GM21529 (cell line): ENCODE results near the gene GSDMA.

Experiments
- ATAC-seq: cut with Tn5 transposase; IDR thresholded peaks from one replicate; pipeline ENCODE4 v1.9.1; 2021; ENCODE audit not compliant: unreplicated experiment

GSDMA gene

DNA sequence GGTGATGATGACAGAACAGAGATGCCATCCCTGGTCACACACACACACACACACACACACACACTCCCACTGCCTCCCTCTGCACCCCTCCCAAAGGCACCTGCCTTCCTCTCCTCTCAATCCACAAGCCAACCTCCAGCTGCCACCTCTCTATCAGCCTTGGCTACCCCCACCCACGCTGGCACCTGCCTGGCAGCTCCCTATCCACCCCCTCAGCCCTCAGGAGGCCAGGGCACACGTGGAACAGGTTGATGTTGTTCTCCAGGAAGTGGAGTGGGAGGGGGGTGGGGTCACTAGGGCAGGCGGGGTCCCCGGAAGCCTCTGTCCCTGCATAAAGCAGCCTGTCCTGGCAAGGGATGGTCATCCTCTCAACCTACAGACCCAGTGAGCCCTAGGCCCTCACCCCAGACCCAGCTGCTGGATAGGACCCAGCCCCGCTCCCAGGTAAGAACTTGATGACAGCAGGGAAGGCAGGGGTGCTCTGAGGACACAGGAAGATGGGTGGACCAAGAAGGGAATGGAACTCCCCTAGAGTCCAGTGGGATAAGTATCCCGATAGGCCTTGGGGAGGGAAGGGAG, at the start of gene GSDMA:
Gene GSDMA (plus strand): TSS at position 363 of the 579 bp plus-strand sequence. CDS start 2,684 bp downstream, outside the sequence.
- ATAC-seq: no peak

DNA sequence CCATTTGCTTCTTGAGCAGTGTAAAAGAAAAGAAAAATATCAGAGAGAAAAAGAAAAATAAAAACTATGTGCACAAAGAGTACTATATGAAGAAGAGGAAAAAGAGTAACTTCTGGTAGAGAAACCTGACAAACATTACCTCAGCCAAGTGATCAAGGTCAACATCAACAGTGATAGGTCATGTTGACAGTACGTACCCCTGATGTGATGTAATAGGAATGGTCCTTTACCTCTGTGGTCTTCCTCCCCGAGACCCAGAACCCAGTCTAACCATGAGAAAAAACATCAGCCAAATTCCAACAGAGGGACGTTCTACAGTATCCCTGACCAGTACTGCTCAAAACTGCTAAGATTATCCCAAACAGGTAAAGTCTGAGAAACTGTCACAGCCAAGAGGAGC, 48.8 kb upstream of the GSDMA start:
- no peak for ATAC-seq

DNA sequence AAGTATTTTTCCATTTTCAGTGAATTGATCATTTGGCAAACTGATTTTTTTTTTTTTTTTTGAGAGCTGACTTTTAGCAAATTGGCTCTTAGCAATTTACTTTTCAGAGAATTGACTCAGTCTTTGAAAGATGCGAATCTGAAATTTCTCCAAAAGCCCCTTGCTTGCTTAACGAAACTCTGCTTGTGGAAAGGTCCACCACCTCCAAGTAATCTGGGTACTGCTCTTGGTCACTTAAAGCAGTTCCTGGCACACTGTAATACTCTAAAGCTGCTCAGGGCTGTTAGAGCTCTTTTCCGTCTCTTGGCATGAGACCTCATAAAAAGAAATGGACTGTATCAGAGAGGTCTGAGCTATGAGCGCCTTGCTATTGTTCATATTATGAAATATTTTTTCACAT, 47.2 kb upstream of the GSDMA start:
- ATAC-seq: no peak

- ATAC-seq: no peak
These were observed 45.9 kb upstream of the GSDMA start for GRCh38 chr17:39916918-39917317.

GRCh38 chr17:39919087-39919683, 43.6 kb upstream of the GSDMA start:
- ATAC-seq: no peak

DNA sequence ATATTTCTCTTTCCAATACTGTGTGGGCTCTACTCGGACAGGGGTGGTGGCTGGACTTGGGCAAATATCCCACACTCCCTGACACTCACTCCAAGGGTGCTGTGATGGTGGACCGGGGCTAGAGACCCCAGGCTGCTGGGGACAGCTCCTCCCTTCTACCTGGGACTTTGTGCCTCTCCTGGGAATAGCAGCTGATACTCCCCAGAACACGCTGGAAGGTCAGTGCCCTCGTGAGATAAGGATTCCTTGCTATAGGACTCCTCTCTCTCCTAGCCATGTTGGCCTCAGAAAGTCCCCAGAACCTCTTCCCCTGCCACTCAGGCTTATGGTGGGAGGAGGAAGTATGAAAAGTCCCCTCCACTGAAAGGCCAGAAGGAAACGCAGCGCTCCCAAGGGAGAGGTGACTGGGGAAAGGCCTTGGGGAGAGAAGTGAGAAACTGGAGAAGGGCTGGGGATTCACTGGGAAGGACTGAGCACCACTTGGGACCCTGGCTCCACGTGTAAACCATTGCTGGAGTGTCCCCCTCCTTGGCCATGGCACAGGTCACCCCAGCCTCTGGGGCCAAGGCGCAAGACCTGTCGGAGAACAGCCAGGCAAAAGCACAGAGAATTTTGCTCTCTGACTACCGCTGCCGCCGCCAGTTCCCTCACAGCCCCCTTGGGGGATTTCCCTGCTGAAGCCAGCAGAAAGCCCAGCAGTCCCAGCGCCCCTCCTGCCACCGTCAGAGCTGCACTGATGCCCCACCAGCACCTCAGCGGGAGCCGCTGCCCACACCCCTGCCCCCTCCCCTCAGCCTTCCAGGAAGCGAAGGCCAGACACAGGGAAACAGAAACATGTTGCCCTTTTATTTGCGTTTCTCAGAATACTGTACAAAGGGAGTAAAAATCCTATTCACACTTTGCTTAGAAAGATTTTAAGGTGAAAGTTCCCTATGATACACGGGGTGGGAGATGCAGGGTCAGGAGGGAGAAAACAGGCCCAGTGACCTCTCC, 42.3 kb upstream of the GSDMA start:
- ATAC-seq: no peak

GRCh38 chr17:39921323-39921722, 41.5 kb upstream of the GSDMA start:
- no peak for ATAC-seq

GRCh38 chr17:39922006-39922405, 40.8 kb upstream of the GSDMA start:
- no peak for ATAC-seq

DNA sequence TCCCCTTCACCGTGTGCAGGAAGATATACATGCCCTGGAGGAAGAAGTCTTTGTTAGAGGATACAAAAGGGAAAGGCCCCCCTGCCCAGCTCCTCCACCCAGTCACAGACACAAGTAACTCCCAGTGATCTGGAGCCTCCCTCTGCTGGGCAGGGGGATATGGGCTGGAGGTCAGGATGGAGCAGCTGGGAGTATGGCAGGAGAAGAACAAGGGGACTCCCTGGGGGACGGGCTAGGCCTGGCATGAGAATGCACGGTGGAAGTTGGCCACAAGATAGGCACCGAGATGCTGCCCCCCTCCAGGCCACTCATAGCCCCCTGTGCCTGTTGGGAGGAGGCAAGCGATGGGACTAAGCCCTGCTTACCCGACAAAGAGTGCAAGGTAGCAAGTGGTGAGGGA, 39.6 kb upstream of the GSDMA start:
- ATAC-seq: no peak

DNA sequence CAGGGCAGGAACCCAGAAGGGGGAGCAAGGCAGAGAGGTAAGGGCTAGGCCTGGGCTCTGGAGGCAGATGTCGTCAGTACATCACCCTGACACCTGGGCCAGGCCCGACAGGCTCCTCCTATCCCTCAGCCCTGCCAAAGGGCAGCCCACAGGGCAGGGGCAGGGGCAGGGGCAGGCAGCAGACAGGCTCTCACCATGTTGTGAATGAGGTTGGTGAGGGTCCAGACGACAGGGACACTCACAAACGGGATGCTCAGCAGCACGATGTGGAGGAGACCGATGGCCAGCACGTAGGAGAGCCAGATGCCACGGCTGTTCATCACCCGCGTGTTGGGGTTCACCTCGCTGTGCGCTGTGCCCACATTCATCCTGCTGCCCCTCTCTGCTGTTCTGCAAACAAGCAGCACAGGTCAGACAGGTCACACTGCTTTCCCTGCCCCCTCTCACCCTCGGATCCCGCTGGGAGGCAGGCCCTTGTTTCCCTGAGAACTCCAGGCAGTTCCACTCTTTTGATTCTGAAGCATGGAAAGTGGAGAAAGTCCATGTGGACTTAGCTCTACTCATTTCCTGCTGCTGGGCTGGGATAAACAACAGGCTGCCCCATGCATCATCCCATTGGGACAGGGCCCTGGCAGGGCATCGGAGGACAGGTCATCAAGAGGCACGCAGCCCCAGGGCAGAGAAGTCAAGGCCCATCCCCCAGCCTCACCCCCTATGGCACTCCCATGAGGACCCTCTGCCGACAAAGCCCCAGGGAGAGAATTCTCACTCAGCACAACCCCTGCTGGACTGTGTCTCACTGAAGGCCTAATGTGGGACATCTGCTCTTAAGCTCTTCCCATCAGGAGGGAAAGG, 38.7 kb upstream of the GSDMA start:
- no peak for ATAC-seq

- no peak for ATAC-seq
These were observed 38.1 kb upstream of the GSDMA start for GRCh38 chr17:39924691-39925055.

DNA sequence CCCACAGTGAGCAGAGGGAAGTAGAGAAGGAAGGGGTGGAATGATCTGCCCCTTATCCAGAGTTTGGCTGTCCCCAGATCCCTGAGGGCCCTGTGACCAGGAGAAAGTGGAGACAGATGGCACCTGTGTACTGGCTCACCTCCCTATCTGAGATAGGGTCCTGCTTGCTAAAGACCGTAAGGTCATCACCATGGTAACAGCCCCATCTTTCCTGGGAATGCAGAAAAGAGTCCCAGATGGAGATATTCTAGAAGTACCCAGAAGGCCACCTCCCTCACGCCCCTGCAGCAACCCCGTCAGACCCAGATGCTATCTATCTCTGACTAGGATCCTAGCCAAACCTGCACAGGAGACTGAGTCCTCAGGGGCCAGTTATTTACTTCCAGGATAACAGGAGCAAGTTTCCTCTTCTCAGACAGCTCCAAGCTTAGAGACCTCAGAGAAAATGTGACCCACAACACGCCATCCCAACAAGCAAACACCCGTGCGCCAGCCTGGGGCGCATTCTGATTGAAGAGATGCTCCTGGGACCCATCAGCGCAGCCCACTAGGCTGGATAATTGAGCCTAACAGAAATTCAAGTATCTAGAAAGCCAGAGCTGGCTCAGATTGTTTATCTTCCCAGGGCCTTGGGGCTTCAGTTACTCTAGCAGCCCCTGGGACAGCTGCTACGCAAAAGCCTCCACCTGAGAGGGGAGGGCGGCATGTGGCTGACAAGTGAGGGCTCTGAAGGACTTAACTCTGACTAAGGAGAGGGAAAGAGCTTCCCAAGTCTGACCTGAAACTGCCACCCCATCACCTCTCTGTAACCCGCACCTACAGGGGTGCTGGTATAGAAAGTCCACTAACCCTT, 37.3 kb upstream of the GSDMA start:
- no peak for ATAC-seq

GRCh38 chr17:39926135-39926587, 36.6 kb upstream of the GSDMA start:
- ATAC-seq: no peak

GRCh38 chr17:39926588-39927100, 36.2 kb upstream of the GSDMA start:
- ATAC-seq: no peak

- peak; percentile 73 for ATAC-seq
These were observed 35.5 kb upstream of the GSDMA start, which contains the start of the genes LRRC3C and ORMDL3 for GRCh38 chr17:39927101-39927928. Gene LRRC3C, plus strand, starts transcription at chr17:39927732. Its CDS starts 13,792 bp downstream, at chr17:39941524. Gene ORMDL3, minus strand, starts transcription at chr17:39927601. Its CDS starts 3,398 bp downstream, at chr17:39924203.

- ATAC-seq: peak; percentile 24
These were observed 34.6 kb upstream of the GSDMA start for GRCh38 chr17:39927929-39928857.

GRCh38 chr17:39928858-39929645, 33.8 kb upstream of the GSDMA start:
- ATAC-seq: no peak
